ENCODE data around the gene PBXIP1.

The PBXIP1 gene

GRCh38 chr1:154940213-154940560 lies 15.7 kb downstream of the PBXIP1 start:
- no peak overlapping the region for H4K8ac ChIP-seq (ENCODE audit: low read depth, low read length)
- no peaks in the 10 kb centered on the region for H3K79me1 ChIP-seq (ENCODE audit: low read length)
- no peak overlapping the region for H3K9ac ChIP-seq (ENCODE audit: low read length)
- H3K4me3 ChIP-seq (ENCODE audit: low read length) = no peak overlapping the region
- H3K56ac ChIP-seq (ENCODE audit: low read length) = no peak overlapping the region
- peak; percentile 59 for DNase-seq
- H3K27me3 ChIP-seq (ENCODE audit: insufficient read depth, low read length, poor library complexity) = no peaks in the 10 kb centered on the region
- no peak overlapping the region for H3K27ac ChIP-seq (ENCODE audit: low read depth, low read length)
- no peak overlapping the region for H3K18ac ChIP-seq (ENCODE audit: low read length)
- H3K36me3 ChIP-seq (ENCODE audit: control insufficient read depth, insufficient read depth, low read length) = no peaks in the 10 kb centered on the region
- H2AK5ac ChIP-seq (ENCODE audit: low read length) = no peak overlapping the region
- no CpG with 5 or more reads among the region's 1 CpG for WGBS (ENCODE audit: extremely low coverage, insufficient coverage, low lambda C conversion rate)
- H3K4ac ChIP-seq (ENCODE audit: low read depth, low read length) = no peak overlapping the region
- H2BK15ac ChIP-seq (replicated peaks; ENCODE audit: low read depth) = no peak overlapping the region
- H3K79me2 ChIP-seq (ENCODE audit: control insufficient read depth, insufficient read depth, low read length) = no peaks in the 10 kb centered on the region
- H2BK120ac ChIP-seq (ENCODE audit: low read depth, low read length) = no peak overlapping the region
- peaks cover 6% of the 10 kb centered on the region for H3K4me1 ChIP-seq (ENCODE audit: control insufficient read depth, low read depth, low read length)
- H4K5ac ChIP-seq (ENCODE audit: low read length) = no peak overlapping the region
- no peak overlapping the region for H3K4me2 ChIP-seq (ENCODE audit: low read length)
- H3K23ac ChIP-seq (ENCODE audit: low read length) = no peak overlapping the region
- H2BK5ac ChIP-seq (ENCODE audit: low read length) = no peak overlapping the region

GRCh38 chr1:154938604-154939399 lies 17.1 kb downstream of the PBXIP1 start:
- H2BK120ac ChIP-seq (ENCODE audit: low read depth, low read length) = no peak overlapping the region
- DNase-seq = no peak
- no peak overlapping the region for H3K4ac ChIP-seq (ENCODE audit: low read depth, low read length)

GRCh38 chr1:154937988-154938386 lies 17.9 kb downstream of the PBXIP1 start:
- DNase-seq = no peak
- H3K4ac ChIP-seq (ENCODE audit: low read depth, low read length) = no peak overlapping the region
- no peak overlapping the region for H2BK120ac ChIP-seq (ENCODE audit: low read depth, low read length)
- no CpG with 5 or more reads among the region's 8 CpGs for WGBS (ENCODE audit: extremely low coverage, insufficient coverage, low lambda C conversion rate)
- H3K9ac ChIP-seq (ENCODE audit: low read length) = peak overlapping the region; percentile 84
- H3K4me3 ChIP-seq (ENCODE audit: low read length) = no peak overlapping the region
- no peak overlapping the region for H2BK5ac ChIP-seq (ENCODE audit: low read length)
- H2AK5ac ChIP-seq (ENCODE audit: low read length) = no peak overlapping the region
- H2BK15ac ChIP-seq (replicated peaks; ENCODE audit: low read depth) = no peak overlapping the region
- no peak overlapping the region for H3K4me2 ChIP-seq (ENCODE audit: low read length)
- H3K18ac ChIP-seq (ENCODE audit: low read length) = no peak overlapping the region
- H3K27me3 ChIP-seq (ENCODE audit: insufficient read depth, low read length, poor library complexity) = no peaks in the 10 kb centered on the region
- H3K27ac ChIP-seq (ENCODE audit: low read depth, low read length) = no peak overlapping the region
- no peak overlapping the region for H4K5ac ChIP-seq (ENCODE audit: low read length)
- no peak overlapping the region for H3K23ac ChIP-seq (ENCODE audit: low read length)
- peaks cover 4% of the 10 kb centered on the region for H3K4me1 ChIP-seq (ENCODE audit: control insufficient read depth, low read depth, low read length)
- H4K8ac ChIP-seq (ENCODE audit: low read depth, low read length) = no peak overlapping the region
- H3K79me2 ChIP-seq (ENCODE audit: control insufficient read depth, insufficient read depth, low read length) = no peaks in the 10 kb centered on the region
- no peaks in the 10 kb centered on the region for H3K79me1 ChIP-seq (ENCODE audit: low read length)
- peak overlapping the region; percentile 56 for H3K56ac ChIP-seq (ENCODE audit: low read length)
- no peaks in the 10 kb centered on the region for H3K36me3 ChIP-seq (ENCODE audit: control insufficient read depth, insufficient read depth, low read length)

More at GRCh38 chr1:154938604-154939399, 17.1 kb downstream of the PBXIP1 start:
- Histone ChIP-seq H3K79me2 (ENCODE audit: control insufficient read depth, insufficient read depth, low read length) (no peaks in the 10 kb centered on the region), H3K4me3 (ENCODE audit: low read length) (no peak overlapping the region), H2BK5ac (ENCODE audit: low read length) (no peak overlapping the region), H3K18ac (ENCODE audit: low read length) (no peak overlapping the region), H3K23ac (ENCODE audit: low read length) (no peak overlapping the region), H4K8ac (ENCODE audit: low read depth, low read length) (no peak overlapping the region), H3K56ac (ENCODE audit: low read length) (no peak overlapping the region), H2AK5ac (ENCODE audit: low read length) (no peak overlapping the region), H2BK15ac (replicated peaks; ENCODE audit: low read depth) (no peak overlapping the region), H3K27me3 (ENCODE audit: insufficient read depth, low read length, poor library complexity) (no peaks in the 10 kb centered on the region), H4K5ac (ENCODE audit: low read length) (no peak overlapping the region), H3K27ac (ENCODE audit: low read depth, low read length) (no peak overlapping the region), H3K79me1 (ENCODE audit: low read length) (no peaks in the 10 kb centered on the region), H3K4me2 (ENCODE audit: low read length) (no peak overlapping the region), H3K4me1 (ENCODE audit: control insufficient read depth, low read depth, low read length) (peaks cover 6% of the 10 kb centered on the region), H3K36me3 (ENCODE audit: control insufficient read depth, insufficient read depth, low read length) (no peaks in the 10 kb centered on the region), H3K9ac (ENCODE audit: low read length) (no peak overlapping the region)
- WGBS (ENCODE audit: extremely low coverage, insufficient coverage, low lambda C conversion rate) = no CpG with 5 or more reads among the region's 7 CpGs

GRCh38 chr1:154937085-154937987 lies 18.6 kb downstream of the PBXIP1 start:
- DNase-seq = peak; percentile 91
- H4K5ac ChIP-seq (ENCODE audit: low read length) = no peak overlapping the region
- H3K23ac ChIP-seq (ENCODE audit: low read length) = no peak overlapping the region
- H4K8ac ChIP-seq (ENCODE audit: low read depth, low read length) = no peak overlapping the region
- no peaks in the 10 kb centered on the region for H3K79me2 ChIP-seq (ENCODE audit: control insufficient read depth, insufficient read depth, low read length)
- H3K36me3 ChIP-seq (ENCODE audit: control insufficient read depth, insufficient read depth, low read length) = no peaks in the 10 kb centered on the region
- peak overlapping the region; percentile 84 for H3K9ac ChIP-seq (ENCODE audit: low read length)
- no peaks in the 10 kb centered on the region for H3K27me3 ChIP-seq (ENCODE audit: insufficient read depth, low read length, poor library complexity)
- peak overlapping the region; percentile 28 for H3K27ac ChIP-seq (ENCODE audit: low read depth, low read length)
- no peaks in the 10 kb centered on the region for H3K79me1 ChIP-seq (ENCODE audit: low read length)
- peak overlapping the region; percentile 37 for H3K4me3 ChIP-seq (ENCODE audit: low read length)
- H3K4ac ChIP-seq (ENCODE audit: low read depth, low read length) = no peak overlapping the region
- no peak overlapping the region for H2BK5ac ChIP-seq (ENCODE audit: low read length)
- H2BK120ac ChIP-seq (ENCODE audit: low read depth, low read length) = no peak overlapping the region
- no peak overlapping the region for H2AK5ac ChIP-seq (ENCODE audit: low read length)
- H3K4me2 ChIP-seq (ENCODE audit: low read length) = peak overlapping the region; percentile 95
- no peak overlapping the region for H3K18ac ChIP-seq (ENCODE audit: low read length)
- H3K4me1 ChIP-seq (ENCODE audit: control insufficient read depth, low read depth, low read length) = peaks cover 4% of the 10 kb centered on the region
- no peak overlapping the region for H2BK15ac ChIP-seq (replicated peaks; ENCODE audit: low read depth)
- peak overlapping the region; percentile 98 for H3K56ac ChIP-seq (ENCODE audit: low read length)
- no CpG with 5 or more reads among the region's 36 CpGs for WGBS (ENCODE audit: extremely low coverage, insufficient coverage, low lambda C conversion rate)

GRCh38 chr1:154936555-154937084 lies 19.3 kb downstream of the PBXIP1 start, which contains the start of gene PMVK:
Gene PMVK (minus strand): TSS chr1:154936719. CDS start chr1:154936685, 34 bp downstream.
- H3K4me1 ChIP-seq (ENCODE audit: control insufficient read depth, low read depth, low read length) = peaks cover 4% of the 10 kb centered on the region
- WGBS (ENCODE audit: extremely low coverage, insufficient coverage, low lambda C conversion rate) = no CpG with 5 or more reads among the region's 45 CpGs
- no peak within 1 kb of the TSS for H4K8ac ChIP-seq (ENCODE audit: low read depth, low read length)
- peak within 1 kb of the TSS; percentile 97 for H2BK5ac ChIP-seq (ENCODE audit: low read length)
- no peak within 1 kb of the TSS for H3K18ac ChIP-seq (ENCODE audit: low read length)
- H3K27ac ChIP-seq (ENCODE audit: low read depth, low read length) = peak within 1 kb of the TSS; percentile 40
- no peak within 1 kb of the TSS for H4K5ac ChIP-seq (ENCODE audit: low read length)
- no peak within 1 kb of the TSS for H2AK5ac ChIP-seq (ENCODE audit: low read length)
- H3K79me1 ChIP-seq (ENCODE audit: low read length) = no peaks in the 10 kb centered on the region
- H3K36me3 ChIP-seq (ENCODE audit: control insufficient read depth, insufficient read depth, low read length) = no peaks in the 10 kb centered on the region
- no peak within 1 kb of the TSS for H3K4ac ChIP-seq (ENCODE audit: low read depth, low read length)
- no peak within 1 kb of the TSS for H2BK15ac ChIP-seq (replicated peaks; ENCODE audit: low read depth)
- no peak within 1 kb of the TSS for H2BK120ac ChIP-seq (ENCODE audit: low read depth, low read length)
- no peak within 1 kb of the TSS for H3K23ac ChIP-seq (ENCODE audit: low read length)
- H3K27me3 ChIP-seq (ENCODE audit: insufficient read depth, low read length, poor library complexity) = no peaks in the 10 kb centered on the region
- peak within 1 kb of the TSS; percentile 85 for H3K9ac ChIP-seq (ENCODE audit: low read length)
- peak within 1 kb of the TSS; percentile 60 for H3K4me3 ChIP-seq (ENCODE audit: low read length)
- DNase-seq = peak; percentile 97
- peak within 1 kb of the TSS; percentile 95 for H3K4me2 ChIP-seq (ENCODE audit: low read length)
- peak within 1 kb of the TSS; percentile 98 for H3K56ac ChIP-seq (ENCODE audit: low read length)
- H3K79me2 ChIP-seq (ENCODE audit: control insufficient read depth, insufficient read depth, low read length) = no peaks in the 10 kb centered on the region
